ENCODE measurements around the gene ABLIM3.

GRCh38 chr5:149126906-149127305, 14.4 kb upstream of the ABLIM3 start:
- no peak for TF ChIP-seq EZH2 (IDR thresholded peaks at IDR 0.05; ENCODE audit: borderline replicate concordance)
- no peak for TF ChIP-seq CTCF (IDR thresholded peaks at IDR 0.05; ENCODE audit: poor library complexity)
- TF ChIP-seq EZH2phosphoT487 (IDR thresholded peaks at IDR 0.05; ENCODE audit: low read depth, severe bottlenecking, unreplicated experiment) = no peak

Measured in hepatocyte (in vitro differentiated cells).